HepG2 (cell line): Measurements from ENCODE around the gene CACNG7. TPM values are rescaled to one million over a fixed set of nuclear protein-coding genes. Genes with fewer than 3 reads are reported as not detected.

ENCODE experiments used
- ATAC-seq: fragments of 200-7000 bp; cut with Tn5 transposase; 3 replicates; pipeline ENCODE4 v1.9.1; 2020; ENCODE audit warnings: mild to moderate bottlenecking, moderate library complexity
- BruUV-seq: library from RNA; stranded (reverse); fragments of 400-500 nt; replicated peaks from 2 replicates; lab custom pipeline; 2021; lab: Mats Ljungman, UMichigan
- CTCF ChIA-PET: fragments of 300-600 bp; formaldehyde crosslinking; extraction: SDS; loops from one replicate; lab custom pipeline; 2021; ENCODE audit warnings: low total read pairs, inconsistent platforms, low intra/inter-chr PET ratio; lab: Yijun Ruan, JAX
- POLR2A ChIA-PET: fragments of 350-600 bp; sonication (Branson Sonifier 250); formaldehyde crosslinking; loops from one replicate; lab custom pipeline; 2020; ENCODE audit warnings: antibody characterized with exemption, inconsistent platforms; lab: Yijun Ruan, JAX
- DNase-seq: peaks from one replicate; pipeline ENCODE4 v3.0.0-alpha.2; 2015; ENCODE audit warnings: low spot score
- FAIRE-seq: peaks from 3 replicates; lab custom pipeline; 2011; peaks lifted over from hg19 to GRCh38; lab: Jason Lieb, UNC
- H2AFZ ChIP-seq: one replicate; pipeline ENCODE4 v1.6.1; 2011; ENCODE audit warnings: low read length, inconsistent platforms
- H3K27ac ChIP-seq: fragments of 300-600 bp; 3 replicates; pipeline ENCODE4 v1.8.0; 2011; ENCODE audit warnings: mixed run types, mild to moderate bottlenecking, mixed read lengths, low read length, inconsistent platforms; ENCODE audit not compliant: insufficient read depth; ENCODE audit errors: extremely low read length
- H3K27me3 ChIP-seq, 2 experiments: fragments of 200-600 bp in 1 of 2; 2 replicates in 1 of 2; 3 replicates in 1 of 2; pipeline versions ENCODE4 v1.6.0 to v1.8.0; 2011; ENCODE audit warnings: low read length in 2 of 2, mild to moderate bottlenecking in 2 of 2, moderate library complexity in 2 of 2, inconsistent platforms in 1 of 2; ENCODE audit not compliant: insufficient read depth in 2 of 2, control insufficient read depth in 1 of 2
- H3K36me3 ChIP-seq, 2 experiments: fragments of 200-600 bp in 1 of 2; replicated peaks in 1 of 2; 2 replicates in 1 of 2; 3 replicates in 1 of 2; pipeline versions ENCODE4 v1.5.1 to v1.8.0; 2011; ENCODE audit warnings: low read length in 2 of 2, inconsistent platforms in 1 of 2; ENCODE audit not compliant: insufficient read depth in 2 of 2, control insufficient read depth in 1 of 2
- H3K4me1 ChIP-seq: 2 replicates; pipeline ENCODE4 v1.5.1; 2012; ENCODE audit warnings: low read length, inconsistent platforms; ENCODE audit not compliant: insufficient read depth
- H3K4me2 ChIP-seq: 2 replicates; pipeline ENCODE4 v1.6.0; 2011; ENCODE audit warnings: low read depth, low read length, inconsistent platforms
- H3K4me3 ChIP-seq, 3 experiments: fragments of 200-600 bp in 1 of 3; sonication (generic), shearing (Covaris generic) in 1 of 3; replicated peaks in 1 of 3; 2 replicates each; pipeline ENCODE4 v1.5.1; 2011 to 2016; ENCODE audit warnings: low read length in 3 of 3, inconsistent platforms in 2 of 3, low read depth in 2 of 3, mild to moderate bottlenecking in 2 of 3, control low read depth in 1 of 3, mixed read lengths in 1 of 3; ENCODE audit not compliant: insufficient read depth in 1 of 3
- H3K79me2 ChIP-seq: one replicate; pipeline ENCODE4 v1.6.1; 2011; ENCODE audit warnings: low read length, inconsistent platforms; ENCODE audit not compliant: insufficient read depth
- H3K9ac ChIP-seq: 2 replicates; pipeline ENCODE4 v1.6.0; 2011; ENCODE audit warnings: mild to moderate bottlenecking, low read depth, low read length, inconsistent platforms; ENCODE audit not compliant: insufficient read depth
- H3K9me3 ChIP-seq: 2 replicates; pipeline ENCODE4 v1.5.1; 2012; ENCODE audit warnings: mild to moderate bottlenecking, low read length
- H4K20me1 ChIP-seq: 2 replicates; pipeline ENCODE4 v1.6.0; 2011; ENCODE audit warnings: inconsistent platforms, mild to moderate bottlenecking, low read length, moderate library complexity; ENCODE audit not compliant: insufficient read depth
- IRF9 ChIP-seq: sonication (generic); formaldehyde crosslinking; IDR thresholded peaks from 2 replicates; pipeline ENCODE4 v1.8.0; 2022; ENCODE audit warnings: missing genetic modification reagents, mild to moderate bottlenecking, borderline replicate concordance
- RERE ChIP-seq: IDR thresholded peaks from 2 replicates; pipeline ENCODE4 v1.6.1; 2016; ENCODE audit warnings: low read depth, missing genetic modification reagents, missing compliant biosample characterization
- WGBS: methylation state at CpG from one replicate; pipeline ENCODE4 v1.1.6; 2017; ENCODE audit warnings: low lambda C conversion rate; 5-methylcytosine and 5-hydroxymethylcytosine counted together
- in situ Hi-C: cut with HindIII; loops from 2 replicates; pipeline ENCODE4 v1.10.0; 2017; ENCODE audit warnings: low pct_unique_long_range_greater_than_20kb; ENCODE audit not compliant: extremely low pct_ligation_motif_present
- intact Hi-C: fragments of 100-400 bp; cut with micrococcal nuclease; formaldehyde crosslinking; loops from one replicate; pipeline ENCODE4 v1.10.0; 2022; ENCODE audit not compliant: unreplicated experiment
- polyA plus RNA-seq, 8 experiments: library from polyadenylated mRNA; depleted of rRNA in 3 of 8; stranded (reverse) in 7 of 8; unstranded in 1 of 8; fragments of >200 nt; fragmentation: Illumina TruSeq in 4 of 8; extraction: Trizol in 4 of 8; gene quantifications; 2 replicates each; pipeline versions ENCODE4 v1.2.1 to v1.2.3, GENCODE V29; 2011 to 2016; ENCODE audit warnings: low read depth in 4 of 8, missing spikeins in 1 of 8, mixed read lengths in 1 of 8; ENCODE audit not compliant: insufficient read depth in 1 of 8
- total RNA-seq, 5 experiments: library from RNA; depleted of rRNA; stranded (reverse); fragments of >200 nt; fragmentation: Illumina TruSeq; extraction: Trizol; gene quantifications; 2 replicates each; pipeline ENCODE4 v1.2.3, GENCODE V29; 2016; ENCODE audit warnings: low read depth in 1 of 5

CACNG7 gene
- total and polyA plus RNA-seq, 2 of the 13 experiments (the other 11 are each of a cell fraction or from before 2014, with no cell fraction given) = not detected

GRCh38 chr19:53944416-53944815 is 35.3 kb downstream of the CACNG7 start:
- no TSS peak for BruUV-seq
- ChIA-PET CTCF (no interaction called here), POLR2A (no interaction called here)
- peaks cover 0 to 34% of the 10 kb centered on the region in 2 experiments; a peak in 2 of 5 replicates for H3K27me3 ChIP-seq
- 0 out of 2 replicates have a peak, but pooled peaks cover 2% of the 10 kb centered on the region for H4K20me1 ChIP-seq
- no peak overlapping the region for H3K4me3 ChIP-seq
- DNase-seq (no peak), FAIRE-seq (no peak), ATAC-seq (no peak)
- in situ Hi-C loops = no loop called here
- intact Hi-C loops = no loop called here
- no peak overlapping the region for H3K27ac ChIP-seq
- TF ChIP-seq IRF9 (CRISPR knock-in tag) (no peak), RERE (CRISPR knock-in tag) (no peak)
- no peaks in the 10 kb centered on the region for H3K79me2 ChIP-seq
- no peaks in the 10 kb centered on the region for H3K4me1 ChIP-seq
- H3K4me2 ChIP-seq = no peak overlapping the region
- no peak overlapping the region for H3K9ac ChIP-seq
- H3K9me3 ChIP-seq = no peaks in the 10 kb centered on the region
- WGBS = 21% methylated on average over 4 of the region's 4 CpGs
- no peaks in the 10 kb centered on the region for H3K36me3 ChIP-seq
- H2AFZ ChIP-seq = no peak overlapping the region
